Ishikawa (cell line): Measurements from ENCODE around the gene NRXN3.

Experiments used
- TCF12 ChIP-seq: IDR thresholded peaks from 2 replicates; pipeline ENCODE4 v1.6.1; 2012; ENCODE audit warnings: low read depth
- TF ChIP-seq, protein P1 (sequence below): IDR thresholded peaks from 2 replicates; pipeline ENCODE4 v1.6.1; 2012; ENCODE audit warnings: low read depth, mild to moderate bottlenecking

DNA sequence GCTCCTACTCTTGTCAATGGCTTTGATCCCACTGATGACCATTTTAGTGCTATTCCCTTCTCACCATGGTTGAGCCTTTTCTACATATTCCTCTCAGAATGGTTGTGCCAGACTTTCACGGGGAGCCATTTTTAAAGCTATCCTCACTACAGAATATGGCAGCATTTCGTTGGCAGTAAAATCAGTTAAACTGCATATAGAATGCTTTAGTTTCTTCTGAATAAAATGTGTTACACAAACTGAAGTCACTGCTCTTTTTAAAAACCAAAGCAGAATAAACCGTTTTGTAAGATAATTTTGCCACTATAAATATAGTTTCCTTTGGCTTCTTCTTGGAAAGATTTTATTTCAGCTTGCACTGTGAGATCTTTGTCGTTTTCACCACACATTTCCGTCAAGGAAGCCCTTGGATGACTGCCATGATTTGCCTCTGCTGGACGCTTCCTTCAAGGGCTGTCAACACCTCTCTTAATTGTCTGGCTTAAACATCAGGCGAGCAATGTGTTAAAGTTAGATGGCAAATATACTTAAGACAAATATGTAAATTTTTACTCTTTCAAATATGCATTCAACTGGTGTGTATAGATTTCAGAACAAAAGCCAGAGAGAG lies 1416.9 kb downstream of the NRXN3 start:
- TF ChIP-seq, protein P1, sequence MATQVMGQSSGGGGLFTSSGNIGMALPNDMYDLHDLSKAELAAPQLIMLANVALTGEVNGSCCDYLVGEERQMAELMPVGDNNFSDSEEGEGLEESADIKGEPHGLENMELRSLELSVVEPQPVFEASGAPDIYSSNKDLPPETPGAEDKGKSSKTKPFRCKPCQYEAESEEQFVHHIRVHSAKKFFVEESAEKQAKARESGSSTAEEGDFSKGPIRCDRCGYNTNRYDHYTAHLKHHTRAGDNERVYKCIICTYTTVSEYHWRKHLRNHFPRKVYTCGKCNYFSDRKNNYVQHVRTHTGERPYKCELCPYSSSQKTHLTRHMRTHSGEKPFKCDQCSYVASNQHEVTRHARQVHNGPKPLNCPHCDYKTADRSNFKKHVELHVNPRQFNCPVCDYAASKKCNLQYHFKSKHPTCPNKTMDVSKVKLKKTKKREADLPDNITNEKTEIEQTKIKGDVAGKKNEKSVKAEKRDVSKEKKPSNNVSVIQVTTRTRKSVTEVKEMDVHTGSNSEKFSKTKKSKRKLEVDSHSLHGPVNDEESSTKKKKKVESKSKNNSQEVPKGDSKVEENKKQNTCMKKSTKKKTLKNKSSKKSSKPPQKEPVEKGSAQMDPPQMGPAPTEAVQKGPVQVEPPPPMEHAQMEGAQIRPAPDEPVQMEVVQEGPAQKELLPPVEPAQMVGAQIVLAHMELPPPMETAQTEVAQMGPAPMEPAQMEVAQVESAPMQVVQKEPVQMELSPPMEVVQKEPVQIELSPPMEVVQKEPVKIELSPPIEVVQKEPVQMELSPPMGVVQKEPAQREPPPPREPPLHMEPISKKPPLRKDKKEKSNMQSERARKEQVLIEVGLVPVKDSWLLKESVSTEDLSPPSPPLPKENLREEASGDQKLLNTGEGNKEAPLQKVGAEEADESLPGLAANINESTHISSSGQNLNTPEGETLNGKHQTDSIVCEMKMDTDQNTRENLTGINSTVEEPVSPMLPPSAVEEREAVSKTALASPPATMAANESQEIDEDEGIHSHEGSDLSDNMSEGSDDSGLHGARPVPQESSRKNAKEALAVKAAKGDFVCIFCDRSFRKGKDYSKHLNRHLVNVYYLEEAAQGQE: no peak
- TF ChIP-seq TCF12: no peak
